OCI-LY3 (cell line): ENCODE measurements around the gene BPIFB6.

Experiments
- EZH2phosphoT487 ChIP-seq: fragments of 200-600 bp; shearing (Covaris generic); IDR thresholded peaks from 2 replicates; pipeline ENCODE4 v1.6.1; 2018; ENCODE audit warnings: antibody characterized with exemption, mixed run types, low read depth
- TF ChIP-seq, protein P1 (sequence below): fragments of 200-600, 300-600 bp; sonication (generic); IDR thresholded peaks from 2 replicates; pipeline ENCODE4 v1.5.1; 2014; ENCODE audit warnings: antibody characterized with exemption, low read length, low read depth

GRCh38 chr20:33026779-33027759, 4.4 kb upstream of the BPIFB6 start:
- TF ChIP-seq, protein P1, sequence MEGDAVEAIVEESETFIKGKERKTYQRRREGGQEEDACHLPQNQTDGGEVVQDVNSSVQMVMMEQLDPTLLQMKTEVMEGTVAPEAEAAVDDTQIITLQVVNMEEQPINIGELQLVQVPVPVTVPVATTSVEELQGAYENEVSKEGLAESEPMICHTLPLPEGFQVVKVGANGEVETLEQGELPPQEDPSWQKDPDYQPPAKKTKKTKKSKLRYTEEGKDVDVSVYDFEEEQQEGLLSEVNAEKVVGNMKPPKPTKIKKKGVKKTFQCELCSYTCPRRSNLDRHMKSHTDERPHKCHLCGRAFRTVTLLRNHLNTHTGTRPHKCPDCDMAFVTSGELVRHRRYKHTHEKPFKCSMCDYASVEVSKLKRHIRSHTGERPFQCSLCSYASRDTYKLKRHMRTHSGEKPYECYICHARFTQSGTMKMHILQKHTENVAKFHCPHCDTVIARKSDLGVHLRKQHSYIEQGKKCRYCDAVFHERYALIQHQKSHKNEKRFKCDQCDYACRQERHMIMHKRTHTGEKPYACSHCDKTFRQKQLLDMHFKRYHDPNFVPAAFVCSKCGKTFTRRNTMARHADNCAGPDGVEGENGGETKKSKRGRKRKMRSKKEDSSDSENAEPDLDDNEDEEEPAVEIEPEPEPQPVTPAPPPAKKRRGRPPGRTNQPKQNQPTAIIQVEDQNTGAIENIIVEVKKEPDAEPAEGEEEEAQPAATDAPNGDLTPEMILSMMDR, result no peak
- no peak for TF ChIP-seq EZH2phosphoT487
